ENCODE measurements around the gene SLC4A4.

Gene SLC4A4

DNA sequence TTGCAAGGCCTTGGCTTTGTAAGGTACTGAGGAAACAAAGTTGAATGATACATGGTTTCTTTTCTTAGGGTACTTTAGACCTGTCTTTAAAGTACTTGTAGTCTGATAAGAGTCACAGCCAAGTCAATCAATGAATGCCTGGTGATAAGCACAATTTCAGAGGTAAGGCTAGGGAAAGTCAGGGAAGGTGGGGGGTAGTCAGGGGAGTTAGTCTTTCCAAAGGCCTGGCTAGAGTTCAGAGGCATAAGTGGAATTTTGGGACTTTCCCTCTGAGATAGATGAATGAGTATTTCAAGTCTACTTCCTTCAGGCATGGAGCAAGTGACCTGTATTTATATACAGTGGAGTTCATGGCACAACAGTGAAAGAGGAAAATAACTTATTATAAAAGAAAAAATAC, 78.3 kb downstream of the SLC4A4 start:
- DNase-seq: no peak

- DNase-seq: no peak
Observed at GRCh38 chr4:71426381-71427042, 87.7 kb downstream of the SLC4A4 start.

- no peak for DNase-seq
Observed at GRCh38 chr4:71429106-71429505, 90.3 kb downstream of the SLC4A4 start.

- DNase-seq: no peak
Observed at GRCh38 chr4:71429962-71430361, 91.1 kb downstream of the SLC4A4 start.

DNA sequence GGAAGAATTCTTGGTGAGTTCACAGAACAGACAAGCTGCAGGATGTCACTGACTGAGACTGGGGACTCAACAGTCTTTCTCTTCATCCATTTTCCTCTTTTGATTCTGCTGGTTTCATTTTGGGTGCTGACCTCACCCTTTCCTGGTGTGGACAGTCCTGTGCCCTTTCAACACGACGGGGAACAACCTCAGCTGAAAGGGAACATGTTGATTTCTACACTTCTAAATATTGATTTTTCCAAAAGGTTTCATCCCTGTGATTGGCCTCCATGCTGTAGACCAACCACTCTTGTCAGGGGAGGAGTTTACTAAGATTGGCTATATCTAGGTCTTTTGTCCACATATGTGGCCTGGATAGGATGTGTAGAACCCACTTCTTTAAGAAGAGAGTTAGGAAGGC, 91.8 kb downstream of the SLC4A4 start:
- DNase-seq: no peak

- DNase-seq: no peak
Observed at GRCh38 chr4:71440612-71441011, 101.8 kb downstream of the SLC4A4 start.

GRCh38 chr4:71441186-71442169, 102.7 kb downstream of the SLC4A4 start:
- no peak for DNase-seq

- no peak for DNase-seq
Observed at GRCh38 chr4:71442336-71442735, 103.5 kb downstream of the SLC4A4 start.

DNA sequence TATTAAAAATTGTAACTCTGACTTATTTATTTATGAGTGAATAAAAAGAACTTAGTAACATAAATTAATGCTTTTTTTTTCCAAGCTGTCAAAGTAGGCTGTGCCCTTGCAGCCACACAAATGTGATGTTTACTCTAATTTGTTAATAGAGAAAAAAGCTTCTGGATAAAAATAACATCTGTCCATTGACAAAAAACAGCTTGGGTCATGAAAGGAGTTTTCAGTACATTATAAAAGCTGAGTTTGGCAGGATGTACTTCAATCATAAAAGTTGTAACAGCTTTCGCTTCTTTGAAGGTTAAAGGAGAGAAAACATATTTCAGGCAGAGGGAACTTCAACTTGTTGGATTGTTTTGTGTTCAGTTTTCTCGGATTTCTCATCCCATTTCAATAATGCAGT, 105.6 kb downstream of the SLC4A4 start:
- DNase-seq: no peak

DNA sequence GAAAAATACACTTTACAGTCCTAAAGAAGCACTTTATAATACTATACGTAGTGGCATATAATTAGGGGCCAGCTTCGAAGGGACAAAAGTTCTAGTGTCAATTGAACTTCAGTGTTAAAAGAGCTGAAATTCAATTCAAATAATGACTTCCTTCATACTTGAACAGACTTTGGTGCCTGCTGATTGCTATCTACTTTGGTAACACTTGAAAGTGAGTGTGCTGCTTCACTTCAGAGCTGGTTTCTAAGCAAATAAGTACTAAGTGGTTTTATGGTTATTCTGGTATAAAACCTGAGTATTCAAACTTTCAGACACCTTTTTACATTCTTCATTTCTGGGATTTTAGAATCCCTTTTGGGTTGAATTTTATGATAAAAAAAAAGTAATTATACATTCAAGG, 107.0 kb downstream of the SLC4A4 start:
- DNase-seq: no peak

GRCh38 chr4:71446479-71447081, 107.8 kb downstream of the SLC4A4 start:
- no peak for DNase-seq

DNA sequence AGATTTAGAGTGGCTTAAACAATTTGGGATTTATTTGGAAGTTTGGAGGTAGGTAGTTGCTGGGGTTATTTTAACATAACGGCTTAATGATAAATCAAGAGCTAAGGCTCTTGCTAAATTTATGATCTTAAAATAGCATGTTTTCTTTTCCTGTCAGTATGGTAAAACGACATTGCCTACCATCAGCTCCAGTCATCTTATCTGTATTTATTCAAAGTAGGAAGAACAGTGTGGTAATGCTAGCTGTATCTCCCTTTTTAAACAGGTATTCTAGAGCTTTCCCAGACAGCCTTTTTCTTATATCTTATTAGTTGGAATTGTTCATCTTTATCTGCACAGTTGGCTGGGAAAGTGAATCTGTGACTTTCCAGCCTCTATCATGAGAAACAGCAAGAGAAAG, 110.2 kb downstream of the SLC4A4 start:
- DNase-seq: no peak

- no peak for DNase-seq
Observed at GRCh38 chr4:71449878-71450277, 111.1 kb downstream of the SLC4A4 start.

DNA sequence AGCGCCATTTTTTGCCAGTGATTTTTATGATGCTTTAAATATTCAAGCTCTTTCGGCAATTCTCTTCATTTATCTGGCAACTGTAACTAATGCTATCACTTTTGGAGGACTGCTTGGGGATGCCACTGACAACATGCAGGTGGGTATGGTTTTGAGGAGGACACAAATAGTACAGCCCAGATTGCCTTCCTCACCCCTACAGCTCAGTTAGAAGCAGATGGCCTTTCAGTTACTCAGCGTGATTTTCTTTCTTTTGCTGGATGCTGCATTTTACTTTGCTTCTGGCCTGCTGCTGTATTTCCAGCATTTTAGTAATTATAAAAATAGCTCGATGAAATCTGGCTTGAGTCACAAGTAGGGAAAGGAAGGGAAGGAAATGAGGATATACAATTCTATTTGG, 114.7 kb downstream of the SLC4A4 start:
- DNase-seq: no peak

DNA sequence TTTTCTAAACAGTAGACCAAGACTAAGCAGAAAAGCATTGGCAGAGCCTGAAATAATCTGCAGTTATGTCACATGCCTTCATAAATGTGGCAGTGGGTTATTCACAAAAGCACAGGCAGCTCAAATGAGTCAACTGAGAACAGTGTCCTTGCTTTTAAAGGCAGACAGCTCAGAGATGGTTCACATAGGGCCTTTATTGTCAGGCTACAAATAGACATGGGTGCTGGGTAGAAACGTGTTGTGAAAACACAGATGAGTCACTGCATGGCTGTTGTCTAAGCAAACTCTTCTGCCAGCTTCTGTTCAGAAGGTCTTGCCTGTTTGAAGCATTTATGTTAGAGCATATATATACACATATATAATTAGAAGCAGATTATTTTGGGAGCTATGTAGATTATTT, 118.0 kb downstream of the SLC4A4 start:
- DNase-seq: no peak

DNA sequence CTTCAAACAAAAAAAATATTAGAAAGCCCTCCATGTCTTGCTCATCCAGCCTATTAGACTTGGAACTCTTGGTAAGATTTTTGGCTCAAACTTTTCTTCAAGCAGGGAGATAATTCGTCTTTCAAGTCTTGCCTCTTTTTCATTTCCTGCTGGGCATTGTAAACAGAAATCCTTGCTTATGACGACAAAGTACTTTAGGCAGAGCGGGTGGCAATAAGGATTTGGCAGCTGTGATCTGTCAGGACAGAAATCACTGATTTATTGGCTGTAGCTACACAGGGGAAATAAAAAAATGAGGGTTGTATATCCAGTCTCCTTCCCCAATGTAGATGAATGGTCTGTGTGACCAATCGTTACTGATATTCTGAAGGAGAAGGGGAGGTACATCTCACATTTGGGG, 121.6 kb downstream of the SLC4A4 start:
- DNase-seq: no peak

DNA sequence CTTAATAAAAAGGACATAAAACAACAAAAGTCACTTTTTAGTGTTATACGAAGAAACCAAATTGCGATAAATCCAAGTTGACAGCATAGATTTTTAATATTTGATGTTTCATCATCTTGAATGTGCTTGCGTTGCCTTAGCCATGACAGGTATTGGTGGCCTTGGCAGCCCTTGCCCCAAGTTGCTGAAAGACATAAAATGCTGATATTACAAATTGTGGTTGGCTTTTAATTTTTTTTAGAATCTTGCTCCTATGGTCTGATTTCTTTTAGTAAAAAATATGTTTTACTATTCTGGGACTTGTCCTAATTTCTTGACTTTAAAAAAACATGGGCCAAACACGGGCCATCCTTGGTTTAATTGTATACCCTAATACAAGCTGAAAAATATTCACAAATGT, 122.6 kb downstream of the SLC4A4 start:
- DNase-seq: no peak

GRCh38 chr4:71466775-71467174, 128.0 kb downstream of the SLC4A4 start:
- DNase-seq: no peak

GRCh38 chr4:71468116-71468710, 129.4 kb downstream of the SLC4A4 start:
- no peak for DNase-seq

GRCh38 chr4:71469541-71469940, 130.7 kb downstream of the SLC4A4 start:
- no peak for DNase-seq

DNA sequence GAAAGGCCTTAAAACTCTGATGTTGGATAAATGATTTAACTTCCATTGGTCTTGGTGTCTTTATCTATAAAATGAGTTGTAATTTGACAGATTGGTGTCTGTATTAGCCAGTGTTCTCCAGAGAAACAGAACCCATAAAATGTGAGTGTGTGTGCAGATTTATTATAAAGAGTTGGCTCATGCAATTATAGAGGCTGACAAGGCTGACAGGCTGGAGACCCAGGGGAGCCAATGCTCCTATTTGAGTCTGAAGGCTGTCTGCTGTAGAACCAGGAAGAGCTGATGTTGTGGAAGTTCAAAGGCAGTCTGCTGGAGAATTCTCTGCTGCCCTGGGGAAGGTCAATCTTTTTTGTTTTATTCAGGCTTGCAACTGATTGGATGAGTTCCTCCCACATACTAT, 131.7 kb downstream of the SLC4A4 start:
- DNase-seq: no peak

GRCh38 chr4:71472946-71473345, 134.1 kb downstream of the SLC4A4 start:
- no peak for DNase-seq

- DNase-seq: no peak
Observed at GRCh38 chr4:71473541-71474240, 134.9 kb downstream of the SLC4A4 start.

Data from CD4-positive, alpha-beta T cell treated with Interferon gamma for 1 hour (primary cell).